ENCODE measurements around the gene SMIM5.

GRCh38 chr17:75636381-75637142 is 3.3 kb downstream of the SMIM5 start:
- TF ChIP-seq CTCF (IDR thresholded peaks at IDR 0.05; ENCODE audit: low read length) (no peak), EZH2 (optimal IDR thresholded peaks at IDR 0.05; ENCODE audit: low read depth, low read length) (no peak), EZH2phosphoT487 (IDR thresholded peaks at IDR 0.05; ENCODE audit: low read length) (no peak)

All from MM.1S (cell line).